GM12873 (cell line): ENCODE results near the gene ARF6.

Experiments
- TF ChIP-seq, protein P1 (sequence below): IDR thresholded peaks from 2 replicates; pipeline ENCODE4 v1.5.1; 2012; ENCODE audit warnings: low read depth, mild to moderate bottlenecking, moderate library complexity, low read length, control low read depth; ENCODE audit not compliant: insufficient read depth; ENCODE audit errors: missing control alignments

ARF6 gene

DNA sequence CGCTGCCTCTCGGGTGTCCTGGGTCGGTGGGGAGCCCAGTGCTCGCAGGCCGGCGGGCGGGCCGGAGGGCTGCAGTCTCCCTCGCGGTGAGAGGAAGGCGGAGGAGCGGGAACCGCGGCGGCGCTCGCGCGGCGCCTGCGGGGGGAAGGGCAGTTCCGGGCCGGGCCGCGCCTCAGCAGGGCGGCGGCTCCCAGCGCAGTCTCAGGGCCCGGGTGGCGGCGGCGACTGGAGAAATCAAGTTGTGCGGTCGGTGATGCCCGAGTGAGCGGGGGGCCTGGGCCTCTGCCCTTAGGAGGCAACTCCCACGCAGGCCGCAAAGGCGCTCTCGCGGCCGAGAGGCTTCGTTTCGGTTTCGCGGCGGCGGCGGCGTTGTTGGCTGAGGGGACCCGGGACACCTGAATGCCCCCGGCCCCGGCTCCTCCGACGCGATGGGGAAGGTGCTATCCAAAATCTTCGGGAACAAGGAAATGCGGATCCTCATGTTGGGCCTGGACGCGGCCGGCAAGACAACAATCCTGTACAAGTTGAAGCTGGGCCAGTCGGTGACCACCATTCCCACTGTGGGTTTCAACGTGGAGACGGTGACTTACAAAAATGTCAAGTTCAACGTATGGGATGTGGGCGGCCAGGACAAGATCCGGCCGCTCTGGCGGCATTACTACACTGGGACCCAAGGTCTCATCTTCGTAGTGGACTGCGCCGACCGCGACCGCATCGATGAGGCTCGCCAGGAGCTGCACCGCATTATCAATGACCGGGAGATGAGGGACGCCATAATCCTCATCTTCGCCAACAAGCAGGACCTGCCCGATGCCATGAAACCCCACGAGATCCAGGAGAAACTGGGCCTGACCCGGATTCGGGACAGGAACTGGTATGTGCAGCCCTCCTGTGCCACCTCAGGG lies 679 bp downstream of the ARF6 start:
- TF ChIP-seq, protein P1, sequence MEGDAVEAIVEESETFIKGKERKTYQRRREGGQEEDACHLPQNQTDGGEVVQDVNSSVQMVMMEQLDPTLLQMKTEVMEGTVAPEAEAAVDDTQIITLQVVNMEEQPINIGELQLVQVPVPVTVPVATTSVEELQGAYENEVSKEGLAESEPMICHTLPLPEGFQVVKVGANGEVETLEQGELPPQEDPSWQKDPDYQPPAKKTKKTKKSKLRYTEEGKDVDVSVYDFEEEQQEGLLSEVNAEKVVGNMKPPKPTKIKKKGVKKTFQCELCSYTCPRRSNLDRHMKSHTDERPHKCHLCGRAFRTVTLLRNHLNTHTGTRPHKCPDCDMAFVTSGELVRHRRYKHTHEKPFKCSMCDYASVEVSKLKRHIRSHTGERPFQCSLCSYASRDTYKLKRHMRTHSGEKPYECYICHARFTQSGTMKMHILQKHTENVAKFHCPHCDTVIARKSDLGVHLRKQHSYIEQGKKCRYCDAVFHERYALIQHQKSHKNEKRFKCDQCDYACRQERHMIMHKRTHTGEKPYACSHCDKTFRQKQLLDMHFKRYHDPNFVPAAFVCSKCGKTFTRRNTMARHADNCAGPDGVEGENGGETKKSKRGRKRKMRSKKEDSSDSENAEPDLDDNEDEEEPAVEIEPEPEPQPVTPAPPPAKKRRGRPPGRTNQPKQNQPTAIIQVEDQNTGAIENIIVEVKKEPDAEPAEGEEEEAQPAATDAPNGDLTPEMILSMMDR = no peak

DNA sequence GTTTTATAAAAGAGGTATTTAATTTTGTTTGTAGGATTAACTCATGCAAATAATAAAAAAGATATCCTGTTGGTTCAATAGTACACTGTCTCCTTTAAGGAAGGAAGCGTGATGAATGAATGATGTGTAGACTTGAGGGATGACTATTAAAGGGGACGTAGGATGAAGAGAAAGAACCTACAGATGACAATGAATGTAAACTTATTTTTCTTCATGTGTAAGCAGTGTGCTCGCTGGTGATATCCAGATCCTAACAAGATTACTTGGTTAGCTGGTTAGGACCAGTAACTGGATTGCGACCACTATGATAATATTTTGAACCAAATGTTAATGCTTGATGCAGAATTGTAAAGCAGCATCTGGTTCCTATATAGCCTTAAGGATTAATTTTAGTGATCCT lies 2.6 kb downstream of the ARF6 start:
- TF ChIP-seq, protein P1 = no peak

DNA sequence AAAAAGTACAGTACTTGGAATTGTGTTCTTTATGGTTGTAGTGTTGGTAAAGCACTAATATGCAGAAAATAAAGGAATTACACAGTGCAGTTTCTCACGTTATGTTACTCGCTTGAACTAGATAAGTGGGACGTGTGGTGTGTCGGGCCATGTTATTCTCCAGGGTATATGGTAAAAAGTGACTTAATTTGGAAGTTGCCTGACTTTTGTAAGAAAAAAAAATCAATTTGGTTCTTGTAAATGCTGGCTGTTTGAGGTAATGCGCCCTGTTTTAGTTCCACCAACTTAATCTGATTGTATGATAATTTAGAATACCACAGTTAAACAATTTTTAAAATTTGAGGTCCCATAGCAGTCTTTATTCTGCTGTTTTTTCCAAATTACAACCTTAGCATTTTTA lies 4.1 kb downstream of the ARF6 start:
- TF ChIP-seq, protein P1 = no peak

DNA sequence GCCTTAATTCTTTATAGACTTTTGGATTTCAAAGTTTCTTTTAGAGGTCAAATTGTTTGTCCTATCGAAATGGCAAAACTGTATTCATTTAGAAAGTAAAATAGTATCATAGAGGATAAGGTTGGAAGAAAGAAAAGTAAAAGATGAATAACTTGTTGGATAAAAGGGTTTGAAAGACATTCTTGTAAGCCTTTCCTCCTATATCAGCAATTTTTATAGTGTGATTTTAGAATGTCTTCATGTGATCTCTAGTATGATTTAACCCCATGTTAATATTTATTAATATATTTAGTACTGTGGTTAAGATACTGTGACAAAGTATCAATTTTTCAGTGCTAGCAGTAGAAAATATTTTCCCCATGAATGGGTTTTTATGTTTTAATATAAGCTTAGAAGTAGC lies 4.5 kb downstream of the ARF6 start:
- TF ChIP-seq, protein P1 = no peak

DNA sequence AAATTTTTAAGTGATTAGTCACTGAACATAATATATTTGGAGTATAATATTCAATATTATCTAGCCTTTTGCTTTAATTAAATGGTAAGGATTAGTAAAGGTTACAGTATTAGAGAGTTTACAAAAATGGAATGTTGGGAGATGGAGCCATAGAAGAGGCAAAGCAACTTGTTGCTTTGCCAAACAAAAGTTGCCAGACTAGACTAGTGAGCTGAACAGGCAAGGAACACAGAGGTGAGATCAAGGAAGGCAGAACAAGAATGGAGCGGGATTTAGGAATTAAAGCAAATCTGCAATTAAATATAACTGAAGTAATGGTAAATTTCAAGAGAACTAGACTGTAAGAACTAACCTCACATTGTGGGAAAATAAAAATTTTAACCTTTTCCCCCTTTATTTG lies 5.1 kb downstream of the ARF6 start:
- TF ChIP-seq, protein P1 = no peak

DNA sequence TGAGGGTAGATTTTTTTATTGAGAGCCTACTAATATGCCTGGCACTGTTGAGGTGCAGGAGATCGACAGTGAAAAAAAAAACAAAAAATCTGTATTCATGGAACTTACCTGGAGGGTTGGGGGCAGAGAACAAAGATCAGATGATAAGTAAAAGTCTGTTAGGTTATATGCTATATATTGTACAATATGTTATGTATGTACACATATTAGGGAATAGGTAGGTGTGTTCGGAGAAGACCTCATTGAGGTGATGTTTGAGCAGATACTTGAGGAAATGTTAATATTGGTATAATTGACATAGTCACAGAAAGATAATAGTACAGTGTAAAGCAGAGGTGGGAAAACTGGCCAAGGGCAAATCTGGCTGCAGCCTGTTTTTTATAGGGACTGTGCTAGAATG lies 5.6 kb downstream of the ARF6 start:
- TF ChIP-seq, protein P1 = no peak

DNA sequence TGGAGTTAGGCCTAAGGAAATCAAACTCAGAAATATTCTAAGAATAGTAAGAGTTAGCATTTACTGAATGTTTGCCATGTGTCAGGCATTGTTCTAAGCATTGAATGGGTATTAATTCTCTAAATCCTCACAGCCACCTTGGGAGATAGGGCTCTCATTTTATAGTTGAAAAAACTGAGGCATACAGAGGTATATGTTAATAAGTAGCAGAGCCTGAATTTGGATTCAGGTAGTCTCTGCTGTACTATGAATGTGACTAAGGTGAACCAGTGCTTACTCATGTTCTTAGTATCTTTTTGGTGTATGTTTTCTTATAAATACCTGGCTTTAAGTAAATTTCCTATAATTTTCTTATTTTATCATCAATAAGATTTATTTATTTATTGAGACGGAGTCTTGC lies 8.1 kb downstream of the ARF6 start:
- TF ChIP-seq, protein P1 = no peak
